HCT116 (cell line): ENCODE measurements around the gene ZNF423. TPM values are rescaled to one million over a fixed set of nuclear protein-coding genes. Genes with fewer than 3 reads are reported as not detected.

Source experiments
- ATAC-seq: fragments of 200-7000 bp; cut with Tn5 transposase; 2 replicates; pipeline ENCODE4 v1.9.1; 2020; ENCODE audit warnings: mild to moderate bottlenecking, moderate library complexity
- BruUV-seq: library from RNA; stranded (reverse); fragments of 400-500 nt; replicated peaks from 2 replicates; lab custom pipeline; 2021; lab: Mats Ljungman, UMichigan
- CTCF ChIA-PET: fragments of 300-600 bp; sonication (Branson Sonifier 250); formaldehyde crosslinking; loops from one replicate; lab custom pipeline; 2021; ENCODE audit warnings: antibody characterized with exemption; lab: Charles Lee
- POLR2A ChIA-PET: fragments of 300-600, 350-600 bp; sonication (Branson Sonifier 250); formaldehyde crosslinking; loops from one replicate; lab custom pipeline; 2021; ENCODE audit warnings: antibody characterized with exemption; lab: Charles Lee
- RAD21 ChIA-PET, 2 experiments: fragments of 300-600 bp; sonication (Branson Sonifier 250); formaldehyde crosslinking; loops; one replicate each; lab custom pipeline; 2023; ENCODE audit warnings: low total read pairs in 2 of 2; ENCODE audit not compliant: uncharacterized antibody in 2 of 2, unreplicated experiment in 2 of 2, low non-redundant PET in 1 of 2; lab: Charles Lee
- DNase-seq: peaks from one replicate; pipeline ENCODE4 v3.0.0-alpha.2; 2010; ENCODE audit warnings: low read depth, low spot score
- H2AFZ ChIP-seq: fragments of 200-600 bp; shearing (Covaris generic), sonication (generic); 2 replicates; pipeline ENCODE4 v1.6.1; 2017; ENCODE audit warnings: low read depth, mixed run types, mixed read lengths, antibody characterized with exemption, low read length; ENCODE audit not compliant: poor library complexity, severe bottlenecking
- H3K27ac ChIP-seq: 2 replicates; pipeline ENCODE4 v1.5.1; 2012; ENCODE audit warnings: low read depth, low read length
- H3K27me3 ChIP-seq: fragments of 200-600 bp; sonication (generic); 2 replicates; pipeline ENCODE4 v1.6.1; 2016; ENCODE audit warnings: mixed run types, low read length, mixed read lengths; ENCODE audit not compliant: insufficient read depth
- H3K36me3 ChIP-seq, 2 experiments: fragments of 200-500 bp in 1 of 2; fragments of 200-600 bp in 1 of 2; sonication (Bioruptor generic) in 1 of 2; sonication (generic) in 1 of 2; 2 replicates each; pipeline versions ENCODE4 v1.5.1 to v1.6.1; 2014 to 2016; ENCODE audit warnings: low read length in 2 of 2, inconsistent platforms in 1 of 2, mixed read lengths in 1 of 2, mixed run types in 1 of 2; ENCODE audit not compliant: insufficient read depth in 2 of 2, control insufficient read depth in 1 of 2
- H3K4me1 ChIP-seq, 2 experiments: fragments of 200-600 bp in 1 of 2; sonication (generic) in 1 of 2; 2 replicates each; pipeline versions ENCODE4 v1.5.1 to v1.6.1; 2012 to 2017; ENCODE audit warnings: low read length in 2 of 2, inconsistent platforms in 1 of 2, mild to moderate bottlenecking in 1 of 2, mixed read lengths in 1 of 2, mixed run types in 1 of 2, moderate library complexity in 1 of 2; ENCODE audit not compliant: insufficient read depth in 2 of 2, control insufficient read depth in 1 of 2
- H3K4me2 ChIP-seq: fragments of 200-600 bp; sonication (generic); 2 replicates; pipeline ENCODE4 v1.6.1; 2017; ENCODE audit warnings: mixed run types, low read length, mixed read lengths
- H3K4me3 ChIP-seq, 2 experiments: fragments of 200-600 bp in 1 of 2; sonication (generic) in 1 of 2; replicated peaks in 1 of 2; 2 replicates each; pipeline ENCODE4 v1.5.1; 2011 to 2016; ENCODE audit warnings: low read length in 2 of 2, control low read depth in 1 of 2, low read depth in 1 of 2, mild to moderate bottlenecking in 1 of 2, mixed read lengths in 1 of 2, mixed run types in 1 of 2
- H3K79me2 ChIP-seq: fragments of 200-600 bp; sonication (generic); 2 replicates; pipeline ENCODE4 v1.6.1; 2017; ENCODE audit warnings: mild to moderate bottlenecking, mixed run types, low read length, moderate library complexity, mixed read lengths; ENCODE audit not compliant: insufficient read depth
- H3K9ac ChIP-seq: fragments of 200-600 bp; sonication (generic); 2 replicates; pipeline ENCODE4 v1.6.1; 2016; ENCODE audit warnings: low read length, mixed read lengths
- H3K9me2 ChIP-seq: fragments of 200-600 bp; sonication (generic), shearing (Covaris generic); 2 replicates; pipeline ENCODE4 v1.6.1; 2017; ENCODE audit warnings: mixed run types, mild to moderate bottlenecking, moderate library complexity; ENCODE audit not compliant: insufficient read depth
- H3K9me3 ChIP-seq, 2 experiments: fragments of 200-500 bp in 1 of 2; fragments of 200-600 bp in 1 of 2; sonication (Bioruptor generic) in 1 of 2; sonication (generic) in 1 of 2; 2 replicates each; pipeline ENCODE4 v1.6.1; 2014 to 2017; ENCODE audit warnings: low read length in 2 of 2, mixed read lengths in 2 of 2, inconsistent platforms in 1 of 2, low read depth in 1 of 2, mild to moderate bottlenecking in 1 of 2, mixed run types in 1 of 2, moderate library complexity in 1 of 2; ENCODE audit not compliant: control insufficient read depth in 1 of 2, insufficient read depth in 1 of 2
- H4K20me1 ChIP-seq: fragments of 200-600 bp; sonication (generic), shearing (Covaris generic); 2 replicates; pipeline ENCODE4 v1.6.1; 2017; ENCODE audit warnings: mixed run types, mild to moderate bottlenecking, moderate library complexity; ENCODE audit not compliant: insufficient read depth
- ATF3 ChIP-seq: IDR thresholded peaks from 2 replicates; pipeline ENCODE4 v1.6.1; 2012
- CEBPB ChIP-seq: IDR thresholded peaks from 2 replicates; pipeline ENCODE4 v1.6.1; 2012; ENCODE audit warnings: low read depth
- CTCF ChIP-seq, 3 experiments: fragments of 200-600 bp in 1 of 3; sonication (generic) in 1 of 3; IDR thresholded peaks in 2 of 3; conservative IDR thresholded peaks in 1 of 3; 2 replicates each; pipeline ENCODE4 v1.5.1; 2012 to 2017; ENCODE audit warnings: low read depth in 2 of 3, low read length in 2 of 3, antibody characterized with exemption in 1 of 3, borderline replicate concordance in 1 of 3, control low read depth in 1 of 3, mild to moderate bottlenecking in 1 of 3, mixed read lengths in 1 of 3, mixed run types in 1 of 3, moderate library complexity in 1 of 3; ENCODE audit not compliant: insufficient read depth in 1 of 3
- EGR1 ChIP-seq: IDR thresholded peaks from 2 replicates; pipeline ENCODE4 v1.6.1; 2012; ENCODE audit warnings: low read depth
- EZH2phosphoT487 ChIP-seq: fragments of 200-600 bp; IDR thresholded peaks from 2 replicates; pipeline ENCODE4 v1.6.1; 2018; ENCODE audit warnings: antibody characterized with exemption, borderline replicate concordance
- JUND ChIP-seq: IDR thresholded peaks from 2 replicates; pipeline ENCODE4 v1.6.1; 2012
- RAD21 ChIP-seq: IDR thresholded peaks from 2 replicates; pipeline ENCODE4 v1.6.1; 2012; ENCODE audit warnings: low read depth, mild to moderate bottlenecking
- REST ChIP-seq: IDR thresholded peaks from 2 replicates; pipeline ENCODE4 v1.6.1; 2012; ENCODE audit warnings: low read depth
- TCF7L2 ChIP-seq: IDR thresholded peaks from 2 replicates; pipeline ENCODE4 v1.7.0; 2011; ENCODE audit warnings: borderline replicate concordance, inconsistent platforms; ENCODE audit not compliant: insufficient read depth, insufficient read length; ENCODE audit errors: extremely low read depth
- YY1 ChIP-seq: IDR thresholded peaks from 2 replicates; pipeline ENCODE4 v1.6.1; 2011; ENCODE audit warnings: low read length, low read depth, moderate library complexity, mild to moderate bottlenecking; ENCODE audit not compliant: insufficient replicate concordance; ENCODE audit errors: extremely low read depth
- ZBTB33 ChIP-seq: IDR thresholded peaks from 2 replicates; pipeline ENCODE4 v1.6.1; 2011; ENCODE audit warnings: mild to moderate bottlenecking, low read length, moderate library complexity; ENCODE audit not compliant: insufficient replicate concordance; ENCODE audit errors: extremely low read depth
- ZFX ChIP-seq: fragments of 450-650 bp; IDR thresholded peaks from 2 replicates; pipeline ENCODE4 v1.6.1; 2017
- ZNF274 ChIP-seq: fragments of 200-500 bp; sonication (Bioruptor generic); IDR thresholded peaks from 2 replicates; pipeline ENCODE4 v1.6.1; 2014; ENCODE audit warnings: mild to moderate bottlenecking, low read depth, low read length, inconsistent platforms
- intact Hi-C: fragments of 100-400 bp; cut with micrococcal nuclease; formaldehyde crosslinking; loops from 2 replicates; pipeline ENCODE4 v1.10.0; 2022
- total RNA-seq: library from RNA; stranded (reverse); gene quantifications from one replicate; pipeline ENCODE4 v1.2.1, GENCODE V29; 2021; ENCODE audit not compliant: unreplicated experiment

Gene ZNF423
- total RNA-seq, 1 experiment from 2014 or later, result 0.22 TPM

- no peak for DNase-seq
- Histone ChIP-seq H3K36me3 (no peaks in the 10 kb centered on the region), H2AFZ (no peak overlapping the region), H4K20me1 (no peaks in the 10 kb centered on the region), H3K9me3 (no peaks in the 10 kb centered on the region), H3K4me2 (no peak overlapping the region), H3K79me2 (no peaks in the 10 kb centered on the region), H3K4me3 (no peak overlapping the region), H3K9me2 (no peaks in the 10 kb centered on the region), H3K27me3 (no peaks in the 10 kb centered on the region; the same call in 1 of the 2 replicates), H3K27ac (no peak overlapping the region), H3K4me1 (no peaks in the 10 kb centered on the region), H3K9ac (no peak overlapping the region)
- CTCF ChIA-PET, result no interaction called here
- ATAC-seq, result no peak
- intact Hi-C loops, result no loop called here
- TF ChIP-seq REST (no peak), JUND (no peak)
- POLR2A ChIA-PET, result no interaction called here
- RAD21 ChIA-PET, result no interaction called here
- BruUV-seq, result no TSS peak
These were observed 22.8 kb downstream of the ZNF423 start for GRCh38 chr16:49833085-49833484.

DNA sequence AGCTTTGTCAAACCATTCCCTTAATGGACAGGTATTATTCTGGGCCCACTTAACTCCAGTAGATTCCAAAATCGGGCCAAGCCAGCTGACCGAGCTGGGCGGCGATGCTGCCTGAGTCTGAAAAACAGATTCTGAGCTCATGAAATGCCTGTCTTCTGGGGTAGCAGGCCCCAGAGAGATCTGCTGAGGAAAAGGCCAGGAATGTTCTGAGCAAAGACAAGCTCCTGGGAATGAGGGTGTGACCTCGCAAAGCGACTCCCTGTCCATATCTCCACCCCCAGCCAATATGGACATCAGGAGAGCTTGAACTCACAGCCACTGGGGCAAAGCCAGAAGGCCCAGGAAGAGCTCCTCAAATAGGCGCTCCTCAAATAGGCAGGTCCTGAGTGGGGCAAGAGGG is 23.7 kb downstream of the ZNF423 start:
- ChIA-PET RAD21 (no interaction called here), CTCF (no interaction called here), POLR2A (no interaction called here)
- ATAC-seq (no peak), DNase-seq (no peak)
- no peaks in the 10 kb centered on the region for H3K4me1 ChIP-seq
- H4K20me1 ChIP-seq, result no peaks in the 10 kb centered on the region
- H3K9ac ChIP-seq, result no peak overlapping the region
- H3K4me2 ChIP-seq, result no peak overlapping the region
- H3K9me2 ChIP-seq, result no peaks in the 10 kb centered on the region
- BruUV-seq, result no TSS peak
- H3K4me3 ChIP-seq, result no peak overlapping the region
- intact Hi-C loops, result no loop called here
- no peaks in the 10 kb centered on the region for H3K36me3 ChIP-seq
- no peak overlapping the region for H3K27ac ChIP-seq
- no peaks in the 10 kb centered on the region for H3K79me2 ChIP-seq
- H3K27me3 ChIP-seq, result no peaks in the 10 kb centered on the region; the same call in 1 of the 2 replicates
- no peaks in the 10 kb centered on the region for H3K9me3 ChIP-seq
- H2AFZ ChIP-seq, result no peak overlapping the region
- TF ChIP-seq EGR1, result no peak
- TF ChIP-seq CTCF (IDR thresholded peaks at IDR 0.05 in 2 of 3, conservative IDR thresholded peaks at IDR 0.05 in 1 of 3; ENCODE audit: borderline replicate concordance in 1 of 3, insufficient read depth in 1 of 3, low read depth in 2 of 3, low read length in 2 of 3), result no peak
- no peak for TF ChIP-seq ATF3
- no peak for TF ChIP-seq ZNF274
- no peak for TF ChIP-seq ZBTB33
- no peak for TF ChIP-seq CEBPB
- no peak for TF ChIP-seq ZFX
- no peak for TF ChIP-seq RAD21
- no peak for TF ChIP-seq EZH2phosphoT487
- no peak for TF ChIP-seq YY1
- no peak for TF ChIP-seq TCF7L2
